NCI-H2081 treated with DMSO at 0.1 percent for 48 hours (cell line): ENCODE measurements around the gene RIMKLB.
"Not testable (repeated sequence)": the region's sequence is repeated elsewhere in the genome, so short reads cannot be mapped to it uniquely, and the experiment has no call there.

Experiments used
- DNase-seq: peaks from one replicate; lab custom pipeline; 2025; lab: John Stamatoyannopoulos, UW

The RIMKLB gene

GRCh38 chr12:8695116-8695515 lies 2.7 kb upstream of the RIMKLB start:
- DNase-seq, result no peak

- DNase-seq, result no peak
Observed at GRCh38 chr12:8696442-8697090, 1.2 kb upstream of the RIMKLB start.

- no peak for DNase-seq
Observed at GRCh38 chr12:8697120-8697475, 693 bp upstream of the RIMKLB start.

- DNase-seq, result no peak
Observed at GRCh38 chr12:8698132-8698851, 501 bp downstream of the RIMKLB start.

- no peak for DNase-seq
Observed at GRCh38 chr12:8698879-8699278, 1.1 kb downstream of the RIMKLB start.

GRCh38 chr12:8699714-8700113 lies 1.9 kb downstream of the RIMKLB start:
- DNase-seq, result no peak

- no peak for DNase-seq
Observed at GRCh38 chr12:8701046-8701660, 3.4 kb downstream of the RIMKLB start.

GRCh38 chr12:8702159-8702558 lies 4.4 kb downstream of the RIMKLB start:
- DNase-seq, result no peak

GRCh38 chr12:8709124-8709830 lies 11.5 kb downstream of the RIMKLB start:
- DNase-seq, result no peak

GRCh38 chr12:8712572-8712971 lies 14.8 kb downstream of the RIMKLB start:
- no peak for DNase-seq

- no peak for DNase-seq
Observed at GRCh38 chr12:8722286-8722800, 24.6 kb downstream of the RIMKLB start.

GRCh38 chr12:8734873-8735381 lies 37.1 kb downstream of the RIMKLB start:
- no peak for DNase-seq

- no peak for DNase-seq
Observed at GRCh38 chr12:8742501-8742900, 44.7 kb downstream of the RIMKLB start.

- DNase-seq, result not testable (repeated sequence)
Observed at GRCh38 chr12:8743121-8743520, 45.3 kb downstream of the RIMKLB start.

GRCh38 chr12:8745631-8746030 lies 47.8 kb downstream of the RIMKLB start:
- not testable (repeated sequence) for DNase-seq

GRCh38 chr12:8746046-8746445 lies 48.3 kb downstream of the RIMKLB start:
- DNase-seq, result no peak

GRCh38 chr12:8760076-8760475 lies 62.3 kb downstream of the RIMKLB start:
- DNase-seq, result not testable (repeated sequence)

GRCh38 chr12:8762701-8763100 lies 64.9 kb downstream of the RIMKLB start:
- DNase-seq, result not testable (repeated sequence)

GRCh38 chr12:8766121-8766520 lies 68.3 kb downstream of the RIMKLB start:
- DNase-seq, result not testable (repeated sequence)

- DNase-seq, result no peak
Observed at GRCh38 chr12:8770499-8770898, 72.7 kb downstream of the RIMKLB start.

GRCh38 chr12:8771072-8771471 lies 73.3 kb downstream of the RIMKLB start:
- DNase-seq, result no peak

GRCh38 chr12:8773461-8773860 lies 75.7 kb downstream of the RIMKLB start:
- DNase-seq, result no peak
